HG03095 (cell line): Measurements from ENCODE around the gene AXIN2.
"Not testable (repeated sequence)": the region's sequence is repeated elsewhere in the genome, so short reads cannot be mapped to it uniquely, and the experiment has no call there.

ENCODE experiments used
- ATAC-seq: cut with Tn5 transposase; IDR thresholded peaks from one replicate; pipeline ENCODE4 v1.9.1; 2021; ENCODE audit warnings: moderate library complexity; ENCODE audit not compliant: unreplicated experiment

AXIN2 gene

DNA sequence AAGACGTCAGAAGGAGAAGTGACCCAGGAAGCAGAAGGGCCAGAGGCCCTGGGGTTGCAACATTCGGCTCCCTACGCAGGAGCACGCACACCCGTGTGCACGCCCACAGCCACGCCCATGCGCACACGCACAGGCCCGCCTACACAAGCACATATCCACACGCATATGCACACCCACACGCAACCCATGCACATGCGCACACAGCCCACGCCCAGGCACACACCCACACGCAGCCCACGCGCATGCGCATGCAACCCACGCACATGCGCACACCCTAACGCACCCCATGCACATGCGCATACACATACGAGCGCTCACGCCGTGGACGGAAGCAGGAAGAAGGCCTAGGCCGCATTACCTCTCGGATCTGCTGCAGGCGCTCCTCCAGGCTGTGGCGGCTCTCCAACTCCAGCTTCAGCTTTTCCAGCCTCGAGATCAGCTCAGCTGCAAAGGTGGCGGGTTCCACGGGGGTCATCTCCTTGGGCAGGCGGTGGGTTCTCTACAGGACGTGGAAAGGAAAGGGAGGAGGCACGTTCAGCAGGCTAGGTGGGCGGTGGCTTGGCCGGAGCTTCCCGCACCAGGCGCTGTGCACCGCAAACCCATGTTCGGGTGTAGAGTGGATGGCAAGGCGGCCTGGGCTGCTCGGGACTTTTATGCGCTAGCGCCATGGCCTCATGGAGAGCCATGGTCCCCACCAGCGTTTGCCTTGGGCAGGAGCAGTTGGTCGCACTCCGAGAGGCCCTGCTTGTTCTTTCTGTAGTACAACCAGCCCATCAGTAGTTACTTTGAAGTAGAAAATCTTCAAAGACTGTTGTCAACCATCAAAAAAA, 23.4 kb downstream of the AXIN2 start:
- ATAC-seq = no peak

DNA sequence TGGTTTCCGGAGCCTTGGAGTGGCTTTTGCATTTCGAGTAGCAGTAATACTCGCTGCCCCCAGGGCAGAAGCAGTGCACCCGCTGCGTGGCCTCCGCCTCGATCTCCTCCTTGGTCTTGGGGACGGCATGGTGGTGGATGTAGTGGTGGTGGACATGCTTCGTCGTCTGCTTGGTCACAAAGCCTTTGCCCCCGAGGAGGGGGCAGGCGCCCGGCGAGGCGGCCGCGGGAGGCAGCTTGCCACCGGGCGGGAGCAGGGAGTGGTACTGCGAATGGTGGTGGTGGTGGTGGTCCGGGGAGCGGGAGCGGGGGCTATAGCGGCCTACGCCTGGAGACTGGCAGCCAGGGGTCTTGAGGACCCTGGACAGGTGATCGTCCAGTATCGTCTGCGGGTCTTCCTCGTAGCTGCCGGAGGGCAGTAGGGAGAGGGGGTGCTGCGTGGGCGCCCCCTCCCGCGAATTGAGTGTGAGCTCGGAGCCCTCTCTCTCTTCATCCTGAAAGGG, 24.1 kb downstream of the AXIN2 start:
- no peak for ATAC-seq

DNA sequence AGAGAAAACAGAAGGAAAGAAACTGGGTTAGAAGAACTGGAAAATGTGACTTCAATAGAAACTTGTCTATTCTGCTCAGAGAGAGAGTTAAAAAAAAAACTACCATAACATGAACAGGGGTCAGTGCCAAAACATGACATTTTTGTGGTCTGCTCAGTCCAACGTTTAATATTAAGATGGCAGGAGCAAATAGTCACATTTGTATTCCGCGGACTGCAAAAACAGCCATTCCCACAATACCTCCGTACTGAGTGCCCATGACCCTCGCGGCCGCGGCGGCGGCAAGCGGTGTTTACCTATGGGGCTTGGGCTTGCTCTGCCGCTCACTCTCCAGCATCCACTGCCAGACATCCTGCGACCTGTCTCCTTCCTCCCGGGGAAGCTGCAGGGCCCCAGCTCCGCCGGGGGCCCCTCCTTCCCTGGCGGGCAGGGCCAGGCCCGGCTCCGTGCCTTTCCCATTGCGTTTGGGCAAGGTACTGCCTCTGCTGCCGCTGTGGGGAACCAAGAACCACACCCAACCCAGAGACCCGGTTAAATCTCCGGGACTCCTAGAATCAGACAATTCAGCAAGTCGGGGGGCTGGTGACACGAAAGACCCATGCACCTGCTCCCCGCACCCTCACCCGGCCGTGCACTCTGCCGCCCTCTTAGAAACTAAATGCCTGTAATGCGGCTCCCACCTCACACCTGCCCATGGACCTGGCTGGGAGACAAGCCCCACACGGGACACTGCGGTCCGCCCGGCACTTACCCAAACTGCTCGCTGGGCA, 24.7 kb downstream of the AXIN2 start:
- ATAC-seq = no peak

DNA sequence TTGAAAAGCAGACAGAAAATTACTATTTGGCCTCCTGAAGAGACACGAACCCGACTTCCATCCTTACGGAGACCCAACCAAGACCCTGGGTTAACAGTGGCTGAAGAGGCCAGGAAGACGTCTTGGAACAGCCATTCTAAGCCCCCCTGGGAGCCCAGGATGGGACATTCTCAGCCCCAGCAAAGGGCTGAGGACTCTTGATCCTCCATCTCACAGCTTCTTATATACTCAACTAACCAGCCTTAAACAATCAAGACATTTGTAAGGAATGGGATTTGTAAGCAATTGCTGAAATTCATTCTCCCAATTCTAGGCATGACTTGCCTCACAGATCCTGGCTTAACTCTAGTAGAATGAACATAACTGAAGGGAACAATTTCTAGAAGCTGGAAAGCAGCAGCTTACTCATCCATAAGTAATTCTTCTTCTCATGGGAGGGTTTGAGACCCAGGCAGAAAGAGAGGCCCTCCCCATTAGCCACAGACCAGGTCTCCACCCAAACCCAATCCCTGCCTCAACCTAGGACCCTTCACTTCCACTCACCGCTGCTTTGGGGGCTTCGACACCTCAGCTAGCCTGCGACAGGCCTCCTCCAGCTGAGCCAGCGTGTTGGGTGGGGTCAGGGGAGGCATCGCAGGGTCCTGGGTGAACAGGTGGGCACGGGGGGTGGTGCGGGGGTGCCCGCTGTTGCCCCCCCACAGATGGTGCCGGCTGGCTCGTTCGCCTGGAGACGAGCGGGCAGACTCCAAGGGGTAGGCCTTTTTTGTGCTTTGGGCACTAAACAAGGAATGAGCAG, 25.5 kb downstream of the AXIN2 start:
- ATAC-seq = no peak

GRCh38 chr17:65533852-65534457, 27.5 kb downstream of the AXIN2 start:
- no peak for ATAC-seq

DNA sequence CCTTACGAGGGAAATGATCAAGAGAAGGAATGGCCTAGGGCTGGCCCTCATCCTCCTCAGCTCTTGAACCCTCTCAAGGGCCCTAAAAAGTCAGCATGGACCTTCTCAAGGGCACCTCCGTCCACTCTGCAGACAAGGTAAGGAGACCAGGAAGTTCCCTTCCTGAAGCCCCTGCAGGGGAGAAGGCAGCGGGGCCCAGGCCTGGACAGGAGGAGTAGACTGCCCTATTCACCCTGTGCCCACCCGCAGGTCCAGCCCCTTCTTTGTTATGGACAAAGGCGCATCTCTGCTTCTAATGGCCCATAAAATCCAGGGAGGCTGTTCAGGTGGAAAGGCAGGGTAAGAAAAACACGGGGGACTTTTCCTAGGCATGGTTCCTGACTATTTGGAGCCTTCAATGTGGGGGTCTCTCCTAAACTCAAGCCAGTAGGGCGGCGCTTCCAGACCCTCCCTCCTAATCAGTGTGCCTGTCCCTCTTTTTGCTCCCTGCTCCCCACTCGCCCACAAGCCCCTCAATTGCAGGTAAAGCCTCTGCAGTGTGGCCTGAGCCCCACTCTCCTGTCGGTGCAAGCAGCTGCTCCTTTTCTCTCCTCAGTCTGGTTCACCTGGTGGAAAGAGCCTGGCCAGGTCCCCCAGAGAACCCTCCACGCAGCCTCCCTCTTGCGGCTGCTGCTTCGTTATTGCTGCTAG, 28.2 kb downstream of the AXIN2 start:
- ATAC-seq = no peak

DNA sequence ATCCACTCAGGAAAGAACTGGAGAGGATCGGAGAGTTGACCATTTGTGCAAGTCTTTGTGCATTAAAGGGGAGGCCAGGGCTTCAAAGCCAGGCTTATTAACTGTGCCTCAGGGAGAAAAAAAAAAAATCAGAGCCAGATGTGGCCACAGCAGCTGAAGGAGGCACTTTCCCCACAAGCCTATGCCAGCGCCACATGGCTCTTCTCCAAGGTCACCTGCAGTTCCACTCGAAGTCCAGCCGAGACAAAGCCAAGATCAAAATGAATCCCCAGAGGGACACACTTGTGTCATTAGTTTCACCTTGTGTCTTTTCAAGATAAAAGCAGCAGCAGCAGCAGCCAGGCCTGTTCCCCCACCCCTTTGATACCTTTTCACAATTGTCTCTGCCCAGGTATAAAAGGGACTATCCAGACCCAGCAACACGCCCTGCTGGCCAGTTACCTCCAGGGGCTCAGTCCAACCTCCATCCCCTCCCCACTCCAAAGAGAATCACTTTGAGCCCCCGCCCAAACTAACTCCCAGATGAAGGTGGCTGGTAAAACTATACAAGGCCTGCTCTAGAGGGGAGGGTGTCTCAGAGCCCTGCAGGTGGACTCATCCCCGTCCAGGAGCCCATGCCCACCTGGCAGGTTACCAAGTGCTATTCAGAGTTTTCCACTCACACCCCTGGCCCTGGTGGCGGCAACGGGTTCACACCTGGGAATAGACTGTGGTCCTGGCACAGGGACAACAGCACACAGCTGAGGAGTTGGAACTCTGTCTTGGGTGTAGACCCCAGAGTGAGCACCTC, 29.2 kb downstream of the AXIN2 start:
- ATAC-seq = no peak

DNA sequence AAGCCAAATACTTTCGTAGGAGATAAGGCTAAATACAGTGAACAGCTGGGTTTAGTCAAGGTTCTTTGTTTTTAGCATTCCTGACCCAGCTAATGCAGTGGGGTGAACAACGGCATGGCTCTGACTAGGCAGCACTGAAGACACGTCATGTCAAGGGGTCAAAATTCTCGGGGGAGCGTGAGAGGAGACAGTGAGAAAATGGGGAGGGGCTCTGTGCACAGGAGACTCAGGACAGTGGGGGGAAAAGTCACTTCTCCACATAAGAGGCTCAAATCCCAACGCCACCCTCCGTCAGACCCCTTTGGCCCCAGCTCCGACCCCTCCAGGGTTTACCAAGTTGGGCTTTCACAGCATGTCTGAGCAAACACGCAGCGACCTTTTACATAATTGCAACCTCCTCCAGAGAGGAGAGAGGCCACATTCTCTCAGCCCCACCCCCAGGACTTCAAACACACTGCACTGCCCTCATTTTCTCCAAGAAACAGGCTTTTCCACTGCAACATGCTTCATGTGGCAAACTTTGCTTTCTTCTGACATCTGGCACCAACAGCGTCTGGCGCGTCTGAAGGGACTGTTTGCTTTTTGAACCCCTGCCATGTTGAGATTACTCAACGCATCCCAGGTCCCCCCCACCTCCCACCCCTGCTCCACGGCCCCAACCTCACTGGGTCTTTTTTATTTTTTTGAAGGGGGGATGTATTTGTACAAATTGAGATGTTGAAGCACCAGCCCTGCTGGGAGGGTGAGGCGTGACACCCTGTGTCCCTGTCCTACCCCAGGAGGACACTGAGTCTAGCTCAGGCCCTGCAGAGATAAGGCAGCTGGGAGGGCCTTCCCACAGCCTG, 30.0 kb downstream of the AXIN2 start:
- no peak for ATAC-seq

DNA sequence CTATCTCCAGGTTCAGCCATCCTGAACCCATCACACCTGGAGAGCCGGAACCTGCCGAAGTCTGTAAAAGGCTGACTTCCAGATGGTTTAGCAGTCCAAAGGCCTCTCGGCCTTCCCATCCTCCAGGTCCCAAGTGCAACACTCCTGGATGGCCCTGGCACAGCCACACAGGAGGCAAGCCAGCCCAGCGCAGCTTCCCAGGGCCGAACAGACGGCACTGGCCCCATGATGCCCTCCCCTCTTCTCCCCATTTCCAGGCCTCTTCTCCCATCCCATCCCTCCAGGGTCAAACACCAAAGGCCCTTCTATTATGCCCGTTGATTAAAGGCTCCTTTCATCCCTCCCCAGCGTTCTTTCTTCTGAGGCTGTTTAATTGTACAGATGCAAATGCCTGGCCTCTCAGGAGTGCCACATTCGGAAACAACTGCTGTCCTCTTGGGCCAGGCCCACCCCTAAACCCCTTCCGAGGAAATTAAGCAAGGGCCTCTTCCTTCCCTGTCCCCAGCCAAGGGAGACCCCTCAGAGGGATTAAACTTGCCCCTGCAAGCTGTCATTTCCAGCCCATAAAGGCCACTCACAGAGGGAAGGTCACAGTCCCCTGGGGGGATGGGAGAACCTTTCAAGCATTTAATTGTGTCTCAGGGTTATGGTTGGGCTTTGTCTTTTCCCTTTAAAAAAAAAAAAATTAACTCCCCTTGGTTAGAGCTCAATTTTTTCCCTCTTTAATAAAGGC, 30.8 kb downstream of the AXIN2 start:
- no peak for ATAC-seq

DNA sequence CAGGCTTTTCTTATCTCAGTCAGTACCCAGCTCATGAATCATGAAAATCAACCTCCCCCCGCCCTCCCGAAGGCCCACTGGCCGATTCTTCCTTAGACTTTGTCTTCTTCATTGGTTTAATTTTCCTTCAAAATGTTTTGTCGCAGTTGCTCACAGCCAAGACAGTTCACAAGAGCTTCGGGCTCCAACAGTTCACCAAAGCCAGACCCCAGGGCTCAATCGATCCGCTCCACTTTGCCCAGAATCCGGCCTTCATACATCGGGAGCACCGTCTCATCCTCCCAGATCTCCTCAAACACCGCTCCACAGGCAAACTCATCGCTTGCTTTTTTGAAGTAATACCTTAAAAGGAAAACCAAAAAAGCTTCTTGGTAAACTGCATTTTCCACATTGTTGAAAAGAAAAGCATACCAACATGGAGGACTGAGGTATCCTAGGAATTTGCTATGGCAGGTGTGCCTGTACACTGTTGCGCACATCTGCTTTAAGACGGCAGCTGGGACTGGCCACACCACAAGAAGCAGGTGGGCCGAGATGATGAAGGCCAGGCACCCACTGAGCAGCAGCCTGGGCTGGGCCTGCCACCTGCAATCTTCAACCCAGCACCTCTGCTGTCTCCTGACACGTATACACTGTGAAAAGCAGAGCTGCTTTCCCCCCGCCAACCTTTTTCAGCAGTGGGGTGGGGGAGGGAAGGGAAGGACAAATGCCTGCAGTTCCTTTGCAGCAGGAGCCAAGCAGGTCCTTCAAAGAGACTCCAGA, 31.5 kb downstream of the AXIN2 start:
- no peak for ATAC-seq

GRCh38 chr17:65529040-65529633, 32.3 kb downstream of the AXIN2 start:
- ATAC-seq = no peak

GRCh38 chr17:65527857-65528591, 33.4 kb downstream of the AXIN2 start:
- ATAC-seq = no peak

DNA sequence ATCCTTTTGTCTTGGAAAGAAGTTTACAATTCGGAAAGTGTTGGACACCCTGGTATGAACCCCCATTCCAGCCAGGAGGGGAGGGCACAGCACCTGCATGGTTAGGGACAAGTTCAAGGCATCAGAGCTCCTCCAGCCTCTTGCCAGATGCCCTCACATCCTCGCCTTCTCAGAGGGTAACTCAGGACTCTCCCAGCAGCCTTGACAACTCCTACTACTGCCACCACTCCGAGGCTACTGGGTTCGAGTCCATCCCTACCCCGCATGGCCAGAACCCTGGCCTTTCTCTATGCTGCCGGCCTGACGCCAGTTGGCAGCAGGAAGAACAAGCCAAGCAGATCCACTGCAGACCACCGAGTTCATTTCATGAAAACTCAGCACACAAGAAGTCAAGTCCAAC, 34.1 kb downstream of the AXIN2 start:
- no peak for ATAC-seq

- ATAC-seq = not testable (repeated sequence)
These were observed 34.6 kb downstream of the AXIN2 start for GRCh38 chr17:65526854-65527253.

GRCh38 chr17:65523853-65524664, 37.4 kb downstream of the AXIN2 start:
- no peak for ATAC-seq
